GM23338 (cell line): Measurements from ENCODE around the gene REC8. TPM values are rescaled to one million over a fixed set of nuclear protein-coding genes. Genes with fewer than 3 reads are reported as not detected.

Experiments
- ATAC-seq: fragments of 200-7000 bp; cut with Tn5 transposase; 3 replicates; pipeline ENCODE4 v1.9.1; 2020
- DNase-seq: peaks from one replicate; pipeline ENCODE4 v3.0.0-alpha.2; 2015; ENCODE audit warnings: low spot score
- H2AFZ ChIP-seq: fragments of 200-600 bp; sonication (generic); 2 replicates; pipeline ENCODE4 v1.8.0; 2016; ENCODE audit warnings: antibody characterized with exemption, mild to moderate bottlenecking, moderate library complexity
- H3F3A ChIP-seq: fragments of 200-600 bp; sonication (generic); replicated peaks from 2 replicates; pipeline ENCODE4 v1.8.0; 2017; ENCODE audit warnings: antibody characterized with exemption, mixed run types, low read depth
- H3K27ac ChIP-seq: fragments of 200-600 bp; sonication (generic); 2 replicates; pipeline ENCODE4 v1.6.1; 2016; ENCODE audit warnings: low read depth
- H3K27me3 ChIP-seq: fragments of 200-600 bp; sonication (generic); 2 replicates; pipeline ENCODE4 v1.8.0; 2016; ENCODE audit warnings: mild to moderate bottlenecking, mixed run types, moderate library complexity; ENCODE audit not compliant: insufficient read depth
- H3K36me3 ChIP-seq: fragments of 200-600 bp; sonication (generic); 2 replicates; pipeline ENCODE4 v1.8.0; 2016; ENCODE audit warnings: mild to moderate bottlenecking; ENCODE audit not compliant: insufficient read depth
- H3K4me1 ChIP-seq: fragments of 200-600 bp; sonication (generic); 2 replicates; pipeline ENCODE4 v1.8.0; 2016; ENCODE audit warnings: mild to moderate bottlenecking, moderate library complexity; ENCODE audit not compliant: insufficient read depth
- H3K4me2 ChIP-seq: fragments of 200-600 bp; sonication (generic); 2 replicates; pipeline ENCODE4 v1.7.1; 2017; ENCODE audit warnings: mixed run types
- H3K4me3 ChIP-seq: fragments of 200-600 bp; sonication (generic); 2 replicates; pipeline ENCODE4 v1.6.1; 2016; ENCODE audit warnings: mixed run types
- H3K79me2 ChIP-seq: fragments of 200-600 bp; sonication (generic); replicated peaks from 2 replicates; pipeline ENCODE4 v1.8.0; 2017; ENCODE audit warnings: mild to moderate bottlenecking; ENCODE audit not compliant: insufficient read depth
- H3K9me2 ChIP-seq: fragments of 200-600 bp; sonication (generic); 2 replicates; pipeline ENCODE4 v1.8.0; 2017; ENCODE audit not compliant: insufficient read depth
- H4K20me1 ChIP-seq: fragments of 200-600 bp; sonication (generic); replicated peaks from 2 replicates; pipeline ENCODE4 v1.8.0; 2017; ENCODE audit warnings: mild to moderate bottlenecking; ENCODE audit not compliant: insufficient read depth
- H3K27ac Mint-ChIP-seq: 2 replicates; pipeline ENCODE4 v1.8.0; 2020; ENCODE audit warnings: inconsistent platforms, mild to moderate bottlenecking, moderate library complexity, mixed read lengths
- H3K27me3 Mint-ChIP-seq: 3 replicates; pipeline ENCODE4 v1.8.0; 2022; ENCODE audit warnings: low read depth, mild to moderate bottlenecking, moderate library complexity, mixed read lengths, inconsistent platforms; ENCODE audit not compliant: insufficient read depth, poor library complexity
- H3K36me3 Mint-ChIP-seq: 3 replicates; pipeline ENCODE4 v1.8.0; 2021; ENCODE audit warnings: low read depth, mild to moderate bottlenecking, inconsistent platforms, moderate library complexity, mixed read lengths
- H3K4me1 Mint-ChIP-seq: 3 replicates; pipeline ENCODE4 v1.8.0; 2020; ENCODE audit warnings: mild to moderate bottlenecking, inconsistent platforms, mixed read lengths
- H3K4me3 Mint-ChIP-seq: 3 replicates; pipeline ENCODE4 v1.8.0; 2021; ENCODE audit warnings: moderate library complexity, mild to moderate bottlenecking, inconsistent platforms, mixed read lengths
- H3K9me3 Mint-ChIP-seq: 3 replicates; pipeline ENCODE4 v1.8.0; 2020; ENCODE audit warnings: moderate library complexity, mild to moderate bottlenecking, inconsistent platforms, mixed read lengths
- CTCF ChIP-seq, 2 experiments: fragments of 200-600 bp in 1 of 2; sonication (generic) in 1 of 2; conservative IDR thresholded peaks; 2 replicates each; pipeline versions ENCODE4 v1.5.1 to v1.6.1; 2016 to 2017; ENCODE audit warnings: antibody characterized with exemption in 2 of 2, low read depth in 2 of 2, mild to moderate bottlenecking in 2 of 2, moderate library complexity in 1 of 2
- EZH2phosphoT487 ChIP-seq: fragments of 200-600 bp; sonication (generic); IDR thresholded peaks from one replicate; pipeline ENCODE4 v1.8.1; 2018; ENCODE audit warnings: antibody characterized with exemption; ENCODE audit not compliant: unreplicated experiment
- NANOG ChIP-seq: IDR thresholded peaks from 2 replicates; pipeline ENCODE4 v1.6.1; 2016; ENCODE audit warnings: antibody characterized with exemption, borderline replicate concordance
- POLR2AphosphoS5 ChIP-seq: IDR thresholded peaks from 2 replicates; pipeline ENCODE4 v1.6.1; 2016; ENCODE audit warnings: antibody characterized with exemption, low read depth
- ZNF114 ChIP-seq: fragments of 250-450 bp; sonication (Bioruptor Pico); IDR thresholded peaks from 2 replicates; pipeline ENCODE4 v1.5.0; 2020; ENCODE audit warnings: mild to moderate bottlenecking, moderate library complexity
- ZNF462 ChIP-seq: fragments of 250-450 bp; sonication (Bioruptor Pico); IDR thresholded peaks from 2 replicates; pipeline ENCODE4 v1.5.0; 2020; ENCODE audit warnings: mild to moderate bottlenecking, moderate library complexity
- polyA plus RNA-seq: library from polyadenylated mRNA; unstranded; fragments of >200 nt; fragmentation: Nextera tagmentation; extraction: Ambion mirVana; gene quantifications from 2 replicates; pipeline ENCODE4 v1.2.1, GENCODE V29; 2016
- total RNA-seq: library from RNA; depleted of rRNA; stranded (reverse); fragments of >200 nt; shearing (Covaris generic); gene quantifications from 2 replicates; pipeline ENCODE4 v1.2.3, GENCODE V29; 2014

The REC8 gene
- total and polyA plus RNA-seq, 2 experiments from 2014 or later: 25.7 to 36.8 TPM

DNA sequence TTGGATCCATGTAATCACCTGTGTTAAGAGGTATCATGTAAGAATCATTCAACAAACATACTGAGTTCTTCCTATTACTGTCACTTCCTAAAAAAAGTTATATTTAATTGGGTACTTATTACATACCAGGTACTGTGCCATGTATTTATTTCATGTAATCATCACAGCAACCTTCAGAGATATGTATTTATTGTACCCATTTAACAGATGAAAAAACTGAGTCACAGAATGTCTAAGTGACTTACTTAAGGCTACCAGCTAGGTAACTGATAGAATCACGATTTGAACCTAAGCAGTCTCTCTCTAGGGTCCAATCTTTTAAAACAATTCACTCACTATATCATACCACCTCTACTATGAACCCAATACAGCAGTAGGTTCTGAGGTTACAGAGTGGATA lies 27.4 kb upstream of the REC8 start:
- H3K4me1 Mint-ChIP-seq: peaks cover 30% of the 10 kb centered on the region
- TF ChIP-seq ZNF114 (CRISPR knock-in tag): no peak
- no peak for TF ChIP-seq NANOG
- TF ChIP-seq CTCF (conservative IDR thresholded peaks at IDR 0.05; ENCODE audit: low read depth in 2 of 2): no peak
- no peaks in the 10 kb centered on the region for H3K9me3 Mint-ChIP-seq
- H3K36me3 Mint-ChIP-seq: peaks cover 49% of the 10 kb centered on the region
- Histone ChIP-seq H3K36me3 (peaks cover 15% of the 10 kb centered on the region), H3K4me1 (peaks cover 23% of the 10 kb centered on the region), H3K9me2 (no peaks in the 10 kb centered on the region), H4K20me1 (peaks cover 12% of the 10 kb centered on the region), H2AFZ (no peak overlapping the region), H3K27me3 (no peaks in the 10 kb centered on the region), H3K79me2 (peaks cover 50% of the 10 kb centered on the region), H3K4me3 (no peak overlapping the region), H3F3A (peaks cover 14% of the 10 kb centered on the region), H3K27ac (no peak overlapping the region), H3K4me2 (no peak overlapping the region)
- H3K27me3 Mint-ChIP-seq: peaks cover 23% of the 10 kb centered on the region
- no peak overlapping the region for H3K27ac Mint-ChIP-seq
- no peak overlapping the region; the same call in 2 of the 3 replicates for H3K4me3 Mint-ChIP-seq
- no peak for ATAC-seq
- DNase-seq: no peak

DNA sequence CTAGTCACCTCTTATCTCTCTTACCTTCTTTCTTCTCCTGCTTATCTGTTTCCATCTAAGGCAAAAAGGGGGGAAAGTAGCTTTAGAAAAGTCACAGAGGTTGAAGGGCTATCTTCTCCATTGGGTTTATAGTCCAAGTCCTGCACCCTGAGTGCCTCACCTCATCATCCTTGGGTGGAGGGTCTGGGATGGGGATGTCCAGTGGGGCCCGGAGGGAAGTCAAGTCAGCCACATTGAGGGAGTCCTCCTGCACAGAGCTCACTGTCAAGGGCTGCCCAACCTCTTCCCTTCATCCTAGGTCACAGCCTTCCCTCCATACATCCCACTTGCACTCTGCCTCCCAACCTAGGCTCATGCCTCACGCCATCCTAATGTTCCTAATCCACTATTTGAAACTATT lies 26.7 kb upstream of the REC8 start:
- TF ChIP-seq ZNF462 (CRISPR knock-in tag) (no peak), ZNF114 (CRISPR knock-in tag) (no peak), EZH2phosphoT487 (no peak), POLR2AphosphoS5 (no peak)
- Mint-ChIP-seq H3K36me3 (peaks cover 49% of the 10 kb centered on the region), H3K4me1 (peaks cover 23% of the 10 kb centered on the region), H3K9me3 (no peaks in the 10 kb centered on the region), H3K27ac (no peak overlapping the region), H3K4me3 (peak overlapping the region; percentile 99; the same call in 2 of the 3 replicates), H3K27me3 (peaks cover 23% of the 10 kb centered on the region)
- Histone ChIP-seq H3K4me2 (peak overlapping the region; percentile 95), H3K27me3 (no peaks in the 10 kb centered on the region), H3F3A (peaks cover 14% of the 10 kb centered on the region), H2AFZ (no peak overlapping the region), H4K20me1 (peaks cover 7% of the 10 kb centered on the region; the same call in 1 of the 2 replicates), H3K4me1 (peaks cover 18% of the 10 kb centered on the region), H3K36me3 (peaks cover 20% of the 10 kb centered on the region), H3K79me2 (peaks cover 44% of the 10 kb centered on the region), H3K27ac (no peak overlapping the region), H3K9me2 (no peaks in the 10 kb centered on the region), H3K4me3 (peak overlapping the region; percentile 70; the same call in 1 of the 2 replicates)
- DNase-seq (no peak), ATAC-seq (no peak)
